Measurements from ENCODE around the gene GLIS1.
"Not testable (repeated sequence)": the region's sequence is repeated elsewhere in the genome, so short reads cannot be mapped to it uniquely, and the experiment has no call there.

Gene GLIS1

GRCh38 chr1:53555620-53556326 lies 183.2 kb downstream of the GLIS1 start:
- DNase-seq, result not testable (repeated sequence)

DNA sequence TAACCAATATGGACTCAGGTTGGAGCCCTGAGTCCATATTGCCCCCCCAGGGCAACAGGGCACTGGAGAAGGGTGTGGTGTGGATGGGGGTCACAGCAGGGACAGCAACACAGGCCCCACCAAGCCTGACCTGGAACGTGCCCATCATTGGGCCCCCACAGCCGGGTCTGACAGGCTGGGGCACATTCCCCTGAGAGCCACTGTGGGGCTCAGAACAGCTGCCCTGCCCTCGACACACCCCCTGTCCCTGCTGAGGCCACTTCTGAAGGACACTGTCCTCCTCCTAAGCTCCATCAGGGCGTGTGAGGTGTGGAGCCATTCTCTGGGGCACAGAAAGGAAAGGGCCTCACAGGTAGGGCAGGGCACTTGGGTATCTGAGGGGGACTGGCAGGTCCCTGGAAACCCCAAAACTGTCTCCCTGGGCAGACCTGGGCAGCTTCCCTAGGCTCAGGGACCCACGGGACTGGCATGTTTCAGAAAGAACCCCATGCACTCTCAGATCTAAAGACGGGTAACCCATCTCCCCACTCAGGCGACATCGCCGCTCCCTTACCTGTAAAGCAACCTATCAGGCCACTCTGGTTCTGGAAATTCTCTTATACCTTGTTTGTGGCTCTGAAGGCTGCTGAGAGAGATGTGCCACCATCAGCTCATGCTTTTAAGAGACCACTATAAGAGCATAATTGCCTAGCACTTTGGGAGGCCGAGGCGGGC lies 184.2 kb downstream of the GLIS1 start:
- DNase-seq, result no peak

GRCh38 chr1:53553734-53554509 lies 185.0 kb downstream of the GLIS1 start:
- DNase-seq, result peak; percentile 22

DNA sequence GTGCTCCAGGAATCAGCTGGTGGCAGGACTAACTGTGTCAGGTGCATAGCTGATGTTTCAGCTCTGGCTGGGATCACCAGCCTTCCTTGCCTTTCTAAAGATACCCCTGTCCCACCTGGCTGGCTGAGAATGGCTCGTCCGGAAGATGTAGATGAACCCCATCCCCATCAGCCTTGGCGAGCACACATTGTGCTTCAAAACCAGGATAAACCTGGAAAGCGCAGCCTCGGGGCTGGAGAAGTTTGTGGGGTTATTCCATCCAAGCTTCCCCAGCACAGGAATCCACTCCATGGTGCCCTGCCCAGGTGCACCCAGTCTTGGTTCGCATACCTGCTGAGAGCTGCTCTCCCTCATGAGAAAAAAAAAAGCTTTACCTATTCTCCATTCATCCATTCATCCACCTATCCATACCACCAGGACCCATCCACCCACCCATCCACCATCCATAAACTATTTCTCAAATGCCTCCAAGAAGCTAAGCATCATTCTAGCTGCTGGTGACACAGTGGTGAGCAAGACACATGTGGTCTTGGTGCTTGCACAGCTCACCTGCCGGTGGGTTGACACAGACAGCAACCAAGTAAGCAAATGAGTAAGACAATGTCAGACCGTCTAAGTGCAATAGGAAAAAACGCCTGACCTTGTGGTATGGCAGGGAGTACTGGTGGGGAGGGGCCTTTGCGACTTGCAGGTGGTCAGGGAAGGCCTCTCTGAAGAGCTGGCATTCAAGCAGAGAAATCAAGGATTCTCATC lies 185.8 kb downstream of the GLIS1 start:
- peak; percentile 30 for DNase-seq

DNA sequence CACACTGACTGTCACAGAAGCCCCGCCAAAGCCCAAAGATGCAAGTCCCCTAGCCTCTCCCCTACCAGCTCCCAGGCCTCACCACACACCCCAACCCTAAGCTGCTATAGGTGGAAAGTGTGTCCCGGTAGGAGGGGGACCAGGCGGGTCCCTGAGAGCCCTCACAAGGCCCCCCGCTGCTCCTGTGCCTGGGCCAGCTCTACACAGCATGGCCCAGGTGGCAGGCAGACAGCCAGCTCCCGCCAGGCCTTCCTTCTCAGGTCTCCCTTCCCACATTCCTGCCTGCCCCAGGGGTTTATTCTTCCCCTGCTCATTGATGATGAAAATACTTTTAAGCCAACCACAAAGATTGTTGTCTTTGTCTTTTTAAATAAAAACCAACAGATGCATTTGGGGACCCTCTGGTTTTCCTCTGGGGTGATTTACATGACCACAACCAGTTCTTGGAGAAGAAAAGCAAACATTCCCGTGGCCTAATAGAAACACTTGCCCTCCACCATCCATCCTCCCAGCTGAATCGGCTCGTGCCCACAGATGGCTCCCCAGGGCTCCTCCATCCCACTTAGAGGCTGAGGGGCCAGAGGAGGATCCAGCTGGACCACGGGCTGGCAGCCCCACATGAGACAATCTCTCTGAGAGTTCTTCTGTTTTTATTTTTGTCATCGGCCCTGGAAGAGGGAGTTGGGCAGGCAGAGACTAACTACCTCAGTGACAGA lies 186.7 kb downstream of the GLIS1 start:
- DNase-seq, result no peak

GRCh38 chr1:53551428-53551995 lies 187.5 kb downstream of the GLIS1 start:
- no peak for DNase-seq

GRCh38 chr1:53550201-53550741 lies 188.7 kb downstream of the GLIS1 start:
- peak; percentile 34 for DNase-seq

- DNase-seq, result no peak
Observed at GRCh38 chr1:53549781-53550180, 189.2 kb downstream of the GLIS1 start.

GRCh38 chr1:53549287-53549686 lies 189.7 kb downstream of the GLIS1 start:
- no peak for DNase-seq

- no peak for DNase-seq
Observed at GRCh38 chr1:53548031-53548491, 190.9 kb downstream of the GLIS1 start.

DNA sequence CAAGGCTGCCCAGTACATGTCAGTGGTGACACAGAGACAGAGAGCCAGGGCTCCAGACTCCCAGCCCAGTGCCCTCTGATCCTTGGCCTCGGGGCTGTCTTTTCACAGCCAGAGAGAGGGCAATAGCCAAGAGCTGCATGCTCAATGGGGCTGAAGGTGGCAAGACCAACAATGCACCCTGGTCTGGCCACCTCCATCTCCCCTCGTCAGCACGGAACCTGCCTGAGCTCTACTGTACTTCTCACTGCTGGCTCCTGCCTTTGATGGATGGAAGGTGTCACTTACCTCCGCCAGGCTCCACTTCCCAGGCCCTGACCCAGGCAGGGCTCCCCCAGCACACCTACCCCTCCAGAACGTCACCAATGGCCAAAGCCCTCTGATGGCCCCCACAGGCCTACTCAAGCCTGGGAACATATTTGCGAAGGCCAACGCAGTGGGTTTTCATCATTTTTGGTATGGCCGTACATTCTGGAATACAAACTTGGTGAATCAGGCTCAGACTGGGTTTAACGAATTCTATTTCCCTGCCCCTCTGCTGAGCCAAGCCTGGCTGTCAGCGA lies 191.7 kb downstream of the GLIS1 start:
- no peak for DNase-seq

DNA sequence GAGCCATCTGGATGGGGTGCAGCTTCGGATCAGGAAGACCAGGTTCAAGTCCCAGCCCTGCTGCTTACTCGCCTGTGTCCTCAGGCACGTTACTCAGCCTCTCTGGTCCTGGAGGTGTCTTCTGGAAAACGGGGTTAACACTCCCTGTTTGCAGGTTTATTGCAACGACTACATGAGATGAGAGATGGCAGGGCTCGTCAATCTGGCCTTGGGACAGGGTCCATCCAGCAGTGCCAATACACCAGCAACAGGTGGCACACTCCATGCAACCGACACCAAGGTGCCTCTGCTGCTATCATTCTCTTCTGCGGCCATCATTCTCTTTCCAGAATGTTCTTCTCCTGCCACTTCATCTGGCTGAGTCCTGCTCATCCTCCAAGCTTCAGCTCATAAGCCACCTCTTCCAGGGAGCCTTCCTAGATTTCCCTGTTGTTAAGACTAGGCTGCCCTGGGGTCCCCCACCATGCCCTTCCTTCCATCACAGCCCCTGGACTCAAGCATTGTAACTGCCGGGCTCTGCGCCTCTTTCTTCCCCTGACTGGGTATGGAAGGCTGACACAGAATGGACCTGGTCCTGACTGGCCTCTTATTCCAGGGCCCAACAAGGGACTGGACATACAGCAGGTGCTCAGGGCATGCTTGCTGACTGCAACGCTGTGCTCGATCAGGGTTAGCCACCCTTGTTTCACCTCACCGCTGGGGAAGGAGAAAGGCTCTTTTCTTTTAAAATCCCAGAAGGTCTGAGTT lies 192.4 kb downstream of the GLIS1 start:
- no peak for DNase-seq

DNA sequence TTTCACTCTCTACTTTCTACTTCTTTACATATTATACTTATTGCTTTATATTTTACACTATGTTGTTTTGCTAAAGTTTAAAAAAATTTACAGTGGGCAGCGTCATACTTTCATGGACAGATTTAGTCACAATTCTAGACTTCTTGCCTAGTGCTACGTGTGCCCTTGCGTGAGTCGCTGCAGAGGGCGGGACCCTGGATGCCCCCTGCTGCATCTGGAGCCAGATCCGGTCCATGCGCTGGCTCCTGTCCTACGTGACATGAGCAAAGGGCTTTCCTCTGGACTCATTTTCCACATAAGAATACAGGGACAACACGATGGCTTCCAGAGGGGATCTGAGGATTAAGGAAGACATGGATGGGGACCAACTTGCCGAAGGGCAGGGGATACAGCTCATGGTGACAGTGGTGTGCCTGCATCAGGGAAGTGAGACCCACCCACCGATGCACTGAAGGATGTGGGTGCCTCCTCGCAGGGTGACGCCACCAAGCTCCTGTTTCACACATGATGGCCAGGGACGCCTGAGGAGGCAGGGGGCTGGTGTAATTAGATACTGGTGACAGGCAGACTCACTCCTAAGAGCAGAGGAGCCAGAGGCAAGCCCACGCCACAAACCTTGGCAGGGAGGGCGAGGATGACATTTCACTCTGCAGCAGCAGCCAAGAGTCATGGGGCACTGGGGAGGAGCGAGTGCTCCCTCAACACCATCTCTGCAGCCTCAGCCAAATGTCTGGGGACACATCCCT lies 193.1 kb downstream of the GLIS1 start:
- no peak for DNase-seq

DNA sequence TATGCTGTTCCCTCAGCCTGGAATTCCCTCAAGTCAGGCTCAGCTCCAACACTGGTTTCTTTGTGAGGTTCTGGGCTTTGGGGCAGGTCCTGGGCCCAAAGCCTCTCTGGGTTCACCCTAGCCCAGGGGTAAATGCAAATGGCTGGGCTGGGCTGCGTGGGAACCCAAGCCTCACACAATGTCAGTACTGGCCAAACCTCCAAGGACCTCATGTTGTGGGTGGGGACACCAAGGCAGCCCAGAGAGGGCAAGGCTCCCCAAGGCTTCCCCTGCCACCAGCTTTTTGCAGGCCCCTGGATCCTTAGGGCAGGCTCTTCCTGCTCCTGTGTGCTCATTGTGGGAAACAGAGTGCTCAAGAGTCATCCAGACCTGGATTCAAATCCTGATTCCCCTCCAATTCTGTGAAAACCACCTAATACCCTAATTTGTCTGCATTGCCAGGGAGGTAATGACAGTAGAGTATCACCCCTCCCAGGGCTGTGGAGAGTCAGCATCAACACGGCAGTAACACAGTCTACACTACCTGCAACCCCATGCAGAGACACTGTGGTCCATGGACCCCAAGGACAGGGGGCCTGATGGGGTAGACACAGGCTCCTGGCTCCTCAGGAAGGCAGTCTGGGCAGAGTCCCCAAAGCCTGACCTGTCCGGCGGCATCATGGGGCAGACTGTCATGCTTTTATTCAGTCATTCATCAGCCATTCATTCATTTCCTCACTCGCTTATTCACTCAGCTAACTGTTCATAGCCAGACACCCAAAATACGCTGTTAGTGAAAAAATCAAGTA lies 194.0 kb downstream of the GLIS1 start:
- no peak for DNase-seq

- no peak for DNase-seq
Observed at GRCh38 chr1:53543778-53544695, 194.9 kb downstream of the GLIS1 start.

DNA sequence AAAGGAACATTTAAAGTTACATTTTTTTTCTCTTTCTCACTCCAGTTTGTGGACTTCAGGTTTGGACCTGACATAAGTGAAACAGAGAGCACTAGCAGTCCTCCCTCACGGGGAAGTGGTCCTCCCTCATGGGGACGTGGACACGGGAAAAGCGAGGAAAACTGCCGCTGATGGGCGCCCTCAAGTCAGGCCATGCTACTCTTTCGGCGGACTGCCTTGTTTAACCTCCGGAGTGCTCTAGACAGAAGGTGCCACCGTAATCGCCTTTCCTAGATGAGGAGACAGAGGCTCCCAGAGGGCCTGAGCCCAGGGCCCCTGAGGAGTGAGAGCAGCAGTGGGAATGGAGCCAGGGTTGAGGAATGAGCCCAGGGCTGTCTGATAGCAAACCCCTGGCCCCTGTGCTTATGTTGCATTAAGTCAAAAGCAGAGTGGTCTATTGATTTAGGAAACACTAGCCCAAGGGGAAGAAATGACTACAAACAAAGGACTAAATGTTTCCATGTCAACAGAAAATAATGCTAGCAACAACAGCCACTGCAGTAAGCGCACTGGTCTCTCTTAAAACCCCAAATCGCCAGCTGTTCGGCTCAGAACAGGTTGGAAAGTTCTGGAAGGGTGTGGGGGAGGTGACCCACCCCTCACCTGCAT lies 195.7 kb downstream of the GLIS1 start:
- no peak for DNase-seq

GRCh38 chr1:53542551-53542950 lies 196.4 kb downstream of the GLIS1 start:
- no peak for DNase-seq
